AG09319 (cell line): Measurements from ENCODE around the gene ADGRG1.

ENCODE experiments used
- DNase-seq: peaks from one replicate; pipeline ENCODE4 v3.0.0-alpha.2; 2010; ENCODE audit warnings: low read depth; ENCODE audit errors: extremely low read depth
- CTCF ChIP-seq: IDR thresholded peaks from 2 replicates; pipeline ENCODE4 v1.5.1; 2011; ENCODE audit warnings: low read depth, mild to moderate bottlenecking, inconsistent platforms, low read length, moderate library complexity

The ADGRG1 gene

GRCh38 chr16:57606847-57607501 is 21.5 kb upstream of the ADGRG1 start:
- no peak for DNase-seq
- TF ChIP-seq CTCF = no peak

GRCh38 chr16:57607676-57608461 is 20.6 kb upstream of the ADGRG1 start:
- DNase-seq = no peak
- no peak for TF ChIP-seq CTCF

- no peak for DNase-seq
- no peak for TF ChIP-seq CTCF
These were observed 19.8 kb upstream of the ADGRG1 start for GRCh38 chr16:57608462-57609113.

- no peak for TF ChIP-seq CTCF
- no peak for DNase-seq
These were observed 18.7 kb upstream of the ADGRG1 start for GRCh38 chr16:57609541-57610401.

GRCh38 chr16:57610611-57611010 is 17.8 kb upstream of the ADGRG1 start:
- no peak for TF ChIP-seq CTCF
- no peak for DNase-seq

- no peak for TF ChIP-seq CTCF
- no peak for DNase-seq
These were observed 17.2 kb upstream of the ADGRG1 start for GRCh38 chr16:57611181-57611580.
